ENCODE measurements around the gene MEIOSIN.
"Not testable (repeated sequence)": the region's sequence is repeated elsewhere in the genome, so short reads cannot be mapped to it uniquely, and the experiment has no call there.

Gene MEIOSIN

DNA sequence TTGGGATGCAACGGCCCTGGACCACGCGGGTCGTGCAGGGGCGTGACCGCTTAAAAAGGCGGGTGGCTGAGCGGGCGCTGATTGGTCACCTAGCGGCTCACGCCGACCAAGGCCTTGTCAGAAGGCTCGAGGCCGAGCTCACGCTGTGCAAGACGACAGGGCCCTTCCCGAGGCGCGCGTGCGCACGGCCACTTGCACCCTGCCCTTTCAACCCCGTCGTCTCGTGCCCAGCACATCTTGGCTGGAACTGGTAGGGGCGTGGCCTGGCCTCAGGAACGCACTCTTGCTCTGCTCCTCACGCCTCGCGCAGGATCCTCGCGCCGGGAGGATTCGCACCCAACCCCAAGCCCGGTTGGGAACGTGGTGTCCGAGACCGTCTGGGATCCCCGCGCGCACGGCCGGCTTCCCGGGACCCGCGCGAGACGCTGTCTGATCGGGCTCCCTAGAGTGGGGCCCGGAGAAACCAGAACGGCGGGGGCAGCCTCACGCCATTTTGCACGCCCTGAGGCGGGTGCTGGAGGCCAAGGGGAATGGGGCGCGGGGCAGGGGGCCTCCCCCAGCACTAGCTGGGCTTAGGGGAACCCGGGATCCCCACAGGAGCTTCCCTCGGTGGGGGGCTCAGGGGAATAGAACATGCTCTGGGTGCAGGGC is at the start of gene MEIOSIN:
Gene MEIOSIN, plus strand, starts transcription at position 280 of the 651 bp plus-strand sequence. CDS start 1,938 bp downstream, outside the sequence.
- no peak for DNase-seq (ENCODE audit: low read depth in 2 of 2, low spot score in 1 of 2)

GRCh38 chr19:45685045-45685444 is 48.2 kb upstream of the MEIOSIN start:
- DNase-seq (ENCODE audit: low read depth in 2 of 2, low spot score in 1 of 2): not testable (repeated sequence)

- no peak for DNase-seq (ENCODE audit: low read depth in 2 of 2, low spot score in 1 of 2)
Observed at GRCh38 chr19:45687599-45687998, 45.6 kb upstream of the MEIOSIN start.

GRCh38 chr19:45691516-45692186 is 41.6 kb upstream of the MEIOSIN start, which contains the start of gene SNRPD2:
TSS of gene SNRPD2 (minus strand) at chr19:45691953. CDS start at chr19:45691888, 65 bp downstream.
- peak; percentile 83 to 89 for DNase-seq (ENCODE audit: low read depth in 2 of 2, low spot score in 1 of 2)

- peak; percentile 91 to 95 for DNase-seq (ENCODE audit: low read depth in 2 of 2, low spot score in 1 of 2)
Observed at GRCh38 chr19:45692187-45693105, 40.8 kb upstream of the MEIOSIN start, which contains the start of gene QPCTL. TSS of gene QPCTL (plus strand) at chr19:45692666. CDS start at chr19:45692704, 38 bp downstream.

DNA sequence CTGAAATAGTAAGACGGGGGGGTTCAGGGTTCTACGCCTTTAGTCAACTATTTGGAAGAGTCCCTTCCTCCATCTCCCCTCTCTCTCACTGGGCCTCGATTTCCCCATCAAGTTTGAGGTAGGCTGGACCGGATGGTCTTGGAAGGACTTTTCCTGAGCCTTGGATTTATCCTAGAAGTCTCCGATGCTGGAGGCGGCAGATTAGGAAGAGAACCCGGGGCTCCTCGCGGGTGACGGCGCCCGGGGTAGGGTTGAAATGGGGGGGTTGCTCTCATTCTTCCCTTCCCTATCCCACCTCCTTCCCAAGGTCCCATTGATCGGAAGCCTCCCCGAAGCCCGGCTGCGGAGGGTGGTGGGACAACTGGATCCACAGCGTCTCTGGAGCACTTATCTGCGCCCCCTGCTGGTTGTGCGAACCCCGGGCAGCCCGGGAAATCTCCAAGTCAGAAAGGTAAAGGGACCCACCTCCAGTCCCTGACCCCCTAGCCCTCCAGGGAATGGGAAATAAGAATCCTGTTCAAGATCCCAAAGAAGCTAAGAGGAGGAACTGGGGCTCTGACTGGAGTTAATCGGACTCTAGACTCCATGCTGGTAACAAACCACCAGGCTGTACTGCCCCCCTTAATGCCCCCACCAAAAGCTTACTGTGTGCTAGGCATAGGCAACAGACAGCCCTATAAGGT is 40.0 kb upstream of the MEIOSIN start:
- DNase-seq (ENCODE audit: low read depth in 2 of 2, low spot score in 1 of 2): peak; percentile 36 to 56

DNA sequence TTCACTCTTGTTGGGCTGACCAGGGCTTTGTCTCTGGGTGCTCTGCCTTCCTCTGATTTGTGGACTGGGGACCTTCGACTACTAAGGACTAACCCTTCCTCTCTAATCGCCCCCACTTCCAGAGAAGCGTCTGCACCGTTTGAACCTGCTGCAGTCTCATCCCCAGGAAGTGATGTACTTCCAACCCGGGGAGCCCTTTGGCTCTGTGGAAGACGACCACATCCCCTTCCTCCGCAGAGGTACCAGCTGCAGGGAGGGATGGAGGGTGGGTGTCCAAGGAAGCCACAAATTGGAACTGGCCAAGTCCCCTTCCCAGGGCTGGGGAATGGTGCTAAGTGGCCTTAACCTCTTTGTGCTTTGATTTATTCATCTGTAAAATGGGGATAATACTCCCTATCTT is 31.6 kb upstream of the MEIOSIN start:
- no peak for DNase-seq (ENCODE audit: low read depth in 2 of 2, low spot score in 1 of 2)

- no peak for DNase-seq (ENCODE audit: low read depth in 2 of 2, low spot score in 1 of 2)
Observed at GRCh38 chr19:45705115-45705514, 28.1 kb upstream of the MEIOSIN start.

DNA sequence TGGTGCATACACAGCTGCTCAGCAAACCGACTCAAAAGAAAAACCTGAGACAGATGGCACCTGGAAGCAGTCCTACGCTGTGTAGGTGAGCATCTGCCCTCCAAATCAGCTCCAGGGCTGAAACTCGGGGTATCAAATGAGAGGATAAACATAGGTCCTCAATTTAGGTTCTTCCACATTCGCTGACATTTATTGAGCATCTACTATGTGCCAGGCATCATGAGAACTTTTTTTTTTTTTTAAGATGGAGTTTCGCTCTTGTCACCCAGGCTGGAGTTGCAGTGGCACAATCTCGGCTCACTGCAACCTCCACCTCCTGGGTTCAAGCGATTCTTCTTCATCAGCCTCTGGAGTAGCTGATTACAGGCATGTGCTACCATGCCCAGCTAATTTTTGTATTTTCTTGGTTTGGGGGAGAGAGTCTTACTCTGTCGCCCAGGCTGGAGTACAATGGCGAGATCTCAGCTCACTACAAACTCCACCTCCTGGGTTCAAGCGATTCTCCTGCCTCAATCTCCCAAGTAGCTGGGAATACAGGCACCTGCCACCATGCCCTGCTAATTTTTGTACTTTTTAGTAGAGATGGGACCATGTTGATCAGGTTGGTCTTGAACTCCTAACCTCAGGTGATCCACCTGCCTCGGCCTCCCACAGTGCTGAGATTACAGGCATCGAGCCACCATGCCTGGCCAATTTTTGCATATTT is 27.4 kb upstream of the MEIOSIN start:
- no peak for DNase-seq (ENCODE audit: low read depth in 2 of 2, low spot score in 1 of 2)

DNA sequence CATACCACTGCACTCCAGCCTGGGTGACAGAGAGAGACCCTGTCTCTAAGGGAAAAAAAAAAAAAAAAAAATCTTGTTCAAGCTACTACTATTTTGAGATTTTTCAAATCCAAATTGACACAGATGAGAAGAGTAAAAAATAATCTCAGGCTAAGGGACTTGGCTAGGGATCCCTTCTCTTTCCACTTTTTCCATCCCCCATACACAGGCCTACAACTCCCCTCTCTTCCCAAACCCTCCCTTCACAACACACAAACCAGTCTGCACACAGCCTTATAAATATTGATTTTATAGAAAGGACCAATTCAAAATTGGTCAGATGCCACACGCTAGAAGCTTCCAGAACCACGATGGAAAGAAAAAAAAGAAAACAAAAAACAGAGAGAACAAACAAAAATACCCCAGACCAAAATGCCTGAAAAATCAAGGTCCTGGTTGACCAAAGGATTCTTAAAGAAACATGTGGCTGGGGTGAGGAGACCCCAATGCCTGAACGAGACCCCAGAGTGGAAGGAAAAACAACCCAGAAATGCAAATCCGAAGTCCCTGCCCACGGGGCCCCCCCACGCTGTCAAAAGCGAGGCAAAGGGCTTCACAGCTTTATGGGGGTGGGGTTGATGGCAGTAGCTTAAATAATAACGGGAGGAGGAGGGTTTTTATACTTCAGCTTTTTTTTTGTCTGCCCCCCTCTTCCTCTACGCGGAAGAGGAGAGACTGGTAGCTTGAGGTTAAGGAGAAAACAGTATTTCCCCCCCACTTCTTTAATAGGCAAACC is 22.7 kb upstream of the MEIOSIN start:
- no peak for DNase-seq (ENCODE audit: low read depth in 2 of 2, low spot score in 1 of 2)

DNA sequence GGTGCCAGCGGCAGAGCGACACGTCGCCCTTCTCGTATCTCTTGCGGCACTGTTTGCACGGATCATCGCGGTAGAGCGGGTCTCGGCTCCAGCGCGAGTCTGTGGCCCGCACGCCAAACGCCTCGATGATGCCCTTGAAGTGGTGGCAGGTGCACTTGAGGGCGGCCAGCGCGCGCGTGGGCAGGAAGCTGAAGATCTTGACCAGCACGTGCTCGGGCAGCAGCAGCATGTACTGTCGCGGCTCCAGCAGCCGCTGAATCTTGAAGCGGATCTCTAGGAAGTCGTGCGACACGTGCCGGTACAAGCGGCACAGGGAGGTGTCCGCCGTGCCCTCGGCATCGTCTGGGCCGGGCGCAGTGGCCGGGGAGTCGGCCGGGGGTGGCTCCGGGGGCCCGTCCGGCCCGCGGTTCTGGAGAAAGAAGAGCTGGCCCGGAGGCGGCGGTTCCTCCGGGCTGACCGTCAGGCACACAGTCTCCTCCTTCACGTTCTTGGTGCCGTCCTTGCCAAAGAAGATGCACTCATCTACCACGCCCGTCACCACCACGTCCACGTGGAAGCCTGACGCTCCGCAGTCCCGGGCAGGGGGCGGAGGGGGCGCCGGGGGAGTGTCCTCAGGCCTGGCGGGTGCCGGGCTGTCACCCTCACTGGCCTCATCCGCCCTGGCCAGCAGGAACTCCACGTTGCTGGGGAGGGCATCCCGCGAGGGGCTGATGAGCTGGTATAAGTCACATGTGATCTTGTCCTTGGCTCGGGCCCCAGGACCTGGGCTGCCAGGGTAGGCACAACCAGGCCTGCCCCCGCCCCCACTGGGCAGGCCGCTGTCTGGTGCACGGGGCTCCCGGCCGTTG is 21.2 kb upstream of the MEIOSIN start:
- no peak for DNase-seq (ENCODE audit: low read depth in 2 of 2, low spot score in 1 of 2)

DNA sequence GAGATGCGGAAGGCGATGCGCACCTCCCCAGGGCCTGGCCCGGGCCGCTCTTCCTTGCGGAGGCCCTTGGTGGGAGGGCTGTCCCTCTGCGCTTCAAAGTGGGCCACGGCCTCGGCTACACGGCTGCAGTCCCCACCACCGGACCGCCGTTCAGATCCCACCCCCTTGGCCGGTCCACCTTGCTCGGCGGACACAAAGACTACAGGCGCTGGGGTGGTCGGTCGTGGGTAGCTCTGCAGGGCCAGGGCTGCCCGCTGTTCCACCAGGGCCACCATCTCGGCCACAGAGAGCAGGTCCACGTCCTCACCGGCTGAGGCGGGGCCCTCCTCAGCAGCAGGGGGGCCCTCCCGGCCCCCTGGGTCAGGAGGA is 20.6 kb upstream of the MEIOSIN start:
- no peak for DNase-seq (ENCODE audit: low read depth in 2 of 2, low spot score in 1 of 2)

GRCh38 chr19:45713141-45713540 is 20.1 kb upstream of the MEIOSIN start:
- no peak for DNase-seq (ENCODE audit: low read depth in 2 of 2, low spot score in 1 of 2)

DNA sequence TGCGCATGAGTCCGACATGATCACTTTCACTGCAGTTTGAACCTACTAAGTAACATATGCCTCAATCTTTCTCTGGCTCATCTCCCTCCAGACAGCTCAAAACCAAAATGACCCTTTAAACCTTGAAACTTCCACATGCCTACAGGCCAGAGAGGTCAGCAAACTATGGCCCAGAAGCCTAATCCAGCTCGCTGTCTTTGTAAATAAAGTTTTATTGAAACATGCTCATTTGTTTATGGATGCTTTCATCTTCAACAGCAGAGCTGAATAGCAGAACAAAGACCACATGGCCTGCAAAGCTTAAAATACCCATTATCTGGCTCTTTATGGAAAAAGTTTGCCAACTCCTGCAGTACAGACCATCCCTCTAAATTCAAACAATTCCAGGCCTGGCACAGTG is 18.1 kb upstream of the MEIOSIN start:
- no peak for DNase-seq (ENCODE audit: low read depth in 2 of 2, low spot score in 1 of 2)

DNA sequence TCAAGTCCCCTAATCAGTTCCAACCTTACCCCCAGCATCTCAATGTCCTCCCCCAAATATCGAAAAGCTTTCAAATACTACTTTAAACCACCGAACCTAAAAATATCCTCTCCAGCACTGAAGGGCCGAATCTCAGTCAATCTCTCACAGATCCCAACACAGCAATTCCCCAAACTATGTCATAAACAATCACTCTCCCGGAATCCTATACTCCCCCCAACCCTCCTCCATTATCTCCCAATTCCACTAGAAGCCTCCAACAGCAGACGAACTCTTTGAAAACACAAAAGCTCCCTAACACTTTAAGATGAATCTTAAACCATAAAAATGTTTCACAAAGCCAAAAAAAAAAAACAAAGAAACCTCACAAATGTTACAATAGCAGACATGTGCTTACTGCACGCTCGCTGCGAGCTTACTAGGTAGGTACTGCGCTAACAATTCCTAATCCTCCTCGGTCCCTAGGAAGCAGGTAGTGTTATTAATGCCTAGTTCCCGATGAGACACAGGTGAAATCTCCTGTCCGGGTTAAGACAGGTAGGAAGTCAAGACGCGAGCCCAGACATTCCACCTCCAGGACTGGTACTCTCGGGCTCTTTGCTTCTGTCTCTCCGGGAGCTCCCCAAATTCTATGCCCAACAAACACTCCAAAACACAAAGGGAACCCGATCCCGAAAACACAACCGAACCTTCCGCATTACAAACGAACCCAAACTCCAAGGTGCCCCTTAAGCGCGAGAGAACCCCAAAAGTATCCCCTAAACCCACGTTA is 16.7 kb upstream of the MEIOSIN start:
- DNase-seq (ENCODE audit: low read depth in 2 of 2, low spot score in 1 of 2): no peak

DNA sequence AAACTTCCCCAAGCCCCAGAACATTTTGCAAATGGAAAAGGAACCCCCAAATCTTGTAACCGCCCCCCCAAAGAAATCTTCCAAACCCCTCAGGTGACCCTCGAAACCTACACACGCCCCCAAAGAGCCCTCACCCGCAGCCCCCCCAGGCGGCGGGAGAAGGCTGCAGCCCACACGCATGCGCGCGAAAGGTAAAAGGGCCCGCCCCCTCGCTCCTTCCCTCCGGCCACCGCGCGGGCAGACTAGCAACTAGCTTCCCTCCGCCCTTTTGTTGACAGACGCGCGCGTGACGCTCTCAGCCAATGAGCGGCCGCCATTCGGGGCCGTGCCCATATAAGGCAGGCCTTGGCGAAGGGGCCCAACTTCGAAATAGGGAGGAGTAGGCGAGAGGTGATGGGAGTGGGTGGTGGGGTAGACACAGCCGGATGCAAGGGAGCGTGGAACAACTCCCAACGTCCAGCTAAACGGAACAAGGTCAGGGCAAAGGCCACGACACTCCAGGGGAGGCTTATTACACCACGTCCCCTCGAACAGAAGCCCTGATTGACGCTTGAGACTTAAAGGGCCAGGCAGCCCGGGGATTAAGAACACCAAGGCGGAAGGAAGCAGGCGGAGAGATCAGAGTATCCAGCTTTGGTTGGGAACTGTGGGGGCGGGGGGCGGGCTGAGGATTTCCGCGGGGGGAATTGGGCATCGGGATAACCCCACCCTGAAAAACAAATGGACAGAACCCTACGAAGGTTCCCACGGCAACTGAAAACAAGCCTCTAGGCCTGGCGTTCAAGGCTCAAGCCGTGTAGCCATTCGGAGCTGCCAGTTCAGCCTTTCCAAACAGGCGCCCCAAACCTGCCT is 15.9 kb upstream of the MEIOSIN start:
- peak; percentile 91 to 96 for DNase-seq (ENCODE audit: low read depth in 2 of 2, low spot score in 1 of 2)
